A549 (cell line): ENCODE measurements around the gene PACS1. TPM values are rescaled to one million over a fixed set of nuclear protein-coding genes. Genes with fewer than 3 reads are reported as not detected.

ENCODE experiments used
- ATAC-seq, 2 experiments: fragments of 200-7000 bp in 1 of 2; fragments of >200 bp in 1 of 2; cut with Nextera tagmentation in 1 of 2; cut with Tn5 transposase in 1 of 2; 3 replicates each; pipeline versions ENCODE4 v1.8.0 to v1.9.1; 2018 to 2020; ENCODE audit warnings: mild to moderate bottlenecking in 1 of 2, moderate library complexity in 1 of 2
- CTCF ChIA-PET: fragments of 300-600 bp; sonication (Branson Sonifier 250); formaldehyde crosslinking; extraction: SDS; loops from one replicate; lab custom pipeline; 2021; ENCODE audit warnings: antibody characterized with exemption, inconsistent platforms; lab: Yijun Ruan, JAX
- POLR2A ChIA-PET: fragments of 350-600 bp; formaldehyde crosslinking; extraction: SDS; loops from one replicate; lab custom pipeline; 2021; ENCODE audit warnings: antibody characterized with exemption, inconsistent platforms; lab: Yijun Ruan, JAX
- DNase-seq, 2 experiments: peaks; one replicate each; pipeline versions ENCODE4 v3.0.0 to v3.0.0-alpha.2; 2011 to 2016; ENCODE audit warnings: low read depth in 1 of 2, low spot score in 1 of 2
- FAIRE-seq: peaks from 2 replicates; lab custom pipeline; 2011; peaks lifted over from hg19 to GRCh38; lab: Jason Lieb, UNC
- H3K27ac ChIP-seq, 2 experiments: fragments of >200 bp; sonication (Bioruptor Twin); formaldehyde crosslinking; 3 replicates each; pipeline ENCODE4 v1.5.1; 2016 to 2017
- H3K4me1 ChIP-seq: fragments of >200 bp; sonication (Bioruptor Twin); formaldehyde crosslinking; 3 replicates; pipeline ENCODE4 v1.6.1; 2016
- H3K4me2 ChIP-seq: fragments of >200 bp; sonication (Bioruptor Twin); formaldehyde crosslinking; 3 replicates; pipeline ENCODE4 v1.6.1; 2016
- H3K4me3 ChIP-seq: fragments of >200 bp; sonication (Bioruptor Twin); formaldehyde crosslinking; 3 replicates; pipeline ENCODE4 v1.5.1; 2016
- H3K9me3 ChIP-seq: fragments of >200 bp; sonication (Bioruptor Twin); formaldehyde crosslinking; 3 replicates; pipeline ENCODE4 v1.6.1; 2016
- CBX8 ChIP-seq: fragments of 200-600 bp; sonication (generic); IDR thresholded peaks from 2 replicates; pipeline ENCODE4 v1.6.1; 2016
- CEBPB ChIP-seq, 2 experiments: fragments of >200 bp in 1 of 2; sonication (Bioruptor Twin) in 1 of 2; formaldehyde crosslinking in 1 of 2; IDR thresholded peaks; 2 replicates each; pipeline ENCODE4 v1.6.1; 2012 to 2016
- CHD2 ChIP-seq: fragments of 150-350 bp; IDR thresholded peaks from 2 replicates; pipeline ENCODE4 v1.6.1; 2014; ENCODE audit warnings: low read length; ENCODE audit not compliant: partially characterized antibody
- CHD4 ChIP-seq: fragments of 200-600 bp; sonication (generic); IDR thresholded peaks from 2 replicates; pipeline ENCODE4 v1.6.1; 2016; ENCODE audit warnings: antibody characterized with exemption, mild to moderate bottlenecking, borderline replicate concordance
- ELK1 ChIP-seq: fragments of 150-350 bp; IDR thresholded peaks from 2 replicates; pipeline ENCODE4 v1.6.1; 2014; ENCODE audit warnings: low read depth, mild to moderate bottlenecking, low read length
- ESRRA ChIP-seq: fragments of 150-350 bp; IDR thresholded peaks from 2 replicates; pipeline ENCODE4 v1.6.1; 2014; ENCODE audit warnings: mild to moderate bottlenecking, low read length, borderline replicate concordance
- FOXS1 ChIP-seq: fragments of 250-450 bp; sonication (Bioruptor Pico); IDR thresholded peaks from 2 replicates; pipeline ENCODE4 v1.5.0; 2020; ENCODE audit warnings: mild to moderate bottlenecking, moderate library complexity
- GATA3 ChIP-seq: IDR thresholded peaks from 2 replicates; pipeline ENCODE4 v1.6.1; 2012; ENCODE audit warnings: borderline replicate concordance
- HDAC2 ChIP-seq: fragments of 200-600 bp; sonication (generic); IDR thresholded peaks from 2 replicates; pipeline ENCODE4 v1.6.1; 2016
- HES2 ChIP-seq: fragments of >200 bp; sonication (Bioruptor Twin); formaldehyde crosslinking; IDR thresholded peaks from 2 replicates; pipeline ENCODE4 v1.6.1; 2016
- HEYL ChIP-seq: fragments of 250-450 bp; sonication (Bioruptor Pico); IDR thresholded peaks from 2 replicates; pipeline ENCODE4 v1.8.0; 2021; ENCODE audit warnings: mild to moderate bottlenecking, moderate library complexity
- HMGXB4 ChIP-seq: fragments of 250-450 bp; sonication (Bioruptor Pico); IDR thresholded peaks from 2 replicates; pipeline ENCODE4 v1.5.0; 2021; ENCODE audit warnings: mild to moderate bottlenecking, moderate library complexity, borderline replicate concordance
- HOXB5 ChIP-seq: fragments of 250-450 bp; sonication (Bioruptor Pico); IDR thresholded peaks from 2 replicates; pipeline ENCODE4 v1.5.0; 2020; ENCODE audit warnings: mild to moderate bottlenecking, moderate library complexity
- JUN ChIP-seq, 2 experiments: fragments of >200 bp; sonication (Bioruptor Twin); formaldehyde crosslinking; IDR thresholded peaks; 2 replicates in 1 of 2; 3 replicates in 1 of 2; pipeline ENCODE4 v1.6.1; 2016 to 2017
- JUNB ChIP-seq: fragments of >200 bp; sonication (Bioruptor Twin); formaldehyde crosslinking; IDR thresholded peaks from 2 replicates; pipeline ENCODE4 v1.6.1; 2016
- KDM1A ChIP-seq: fragments of 200-600 bp; sonication (generic); IDR thresholded peaks from 2 replicates; pipeline ENCODE4 v1.6.1; 2016; ENCODE audit warnings: low read depth, mild to moderate bottlenecking
- MYC ChIP-seq: IDR thresholded peaks from 2 replicates; pipeline ENCODE4 v1.6.1; 2012; ENCODE audit warnings: mild to moderate bottlenecking, inconsistent platforms, low read length, improper control_type of control experiment, borderline replicate concordance
- NFE2L2 ChIP-seq: fragments of 150-350 bp; conservative IDR thresholded peaks from 2 replicates; pipeline ENCODE4 v1.6.1; 2014; ENCODE audit warnings: low read length
- PHF8 ChIP-seq: fragments of 200-600 bp; sonication (generic); IDR thresholded peaks from 2 replicates; pipeline ENCODE4 v1.6.1; 2016; ENCODE audit warnings: low read depth, mild to moderate bottlenecking, antibody characterized with exemption, moderate library complexity, borderline replicate concordance
- POLR2A ChIP-seq: IDR thresholded peaks from 2 replicates; pipeline ENCODE4 v1.6.1; 2012; ENCODE audit warnings: mild to moderate bottlenecking, low read length
- POLR2AphosphoS2 ChIP-seq: conservative IDR thresholded peaks from 2 replicates; pipeline ENCODE4 v1.6.1; 2012; ENCODE audit warnings: low read length, improper control_type of control experiment, inconsistent platforms
- RAD21 ChIP-seq, 2 experiments: fragments of >200 bp in 1 of 2; sonication (Bioruptor Twin) in 1 of 2; formaldehyde crosslinking in 1 of 2; IDR thresholded peaks in 1 of 2; conservative IDR thresholded peaks in 1 of 2; 2 replicates in 1 of 2; 3 replicates in 1 of 2; pipeline ENCODE4 v1.6.1; 2012 to 2018; ENCODE audit warnings: inconsistent platforms in 1 of 2
- RARB ChIP-seq: fragments of 250-450 bp; sonication (Bioruptor Pico); IDR thresholded peaks from 2 replicates; pipeline ENCODE4 v1.8.0; 2021; ENCODE audit warnings: mild to moderate bottlenecking, moderate library complexity
- RCOR1 ChIP-seq: fragments of 150-350 bp; IDR thresholded peaks from 2 replicates; pipeline ENCODE4 v1.6.1; 2014; ENCODE audit warnings: antibody characterized with exemption, low read length, low read depth
- SMC3 ChIP-seq: fragments of >200 bp; sonication (Bioruptor Twin); formaldehyde crosslinking; IDR thresholded peaks from 3 replicates; pipeline ENCODE4 v1.6.1; 2018; ENCODE audit warnings: inconsistent platforms
- ZC3H11A ChIP-seq: fragments of 450-650 bp; IDR thresholded peaks from 2 replicates; pipeline ENCODE4 v1.6.1; 2014; ENCODE audit warnings: antibody characterized with exemption, mild to moderate bottlenecking
- ZSCAN20 ChIP-seq: fragments of 250-450 bp; sonication (Bioruptor Pico); IDR thresholded peaks from 2 replicates; pipeline ENCODE4 v1.8.0; 2022; ENCODE audit warnings: mild to moderate bottlenecking, moderate library complexity
- WGBS: methylation state at CpG from one replicate; pipeline ENCODE4 v1.1.6; 2017; ENCODE audit errors: missing lambda C conversion rate; 5-methylcytosine and 5-hydroxymethylcytosine counted together
- polyA plus RNA-seq, 4 experiments: library from polyadenylated mRNA; depleted of rRNA in 3 of 4; stranded (reverse); fragments of >200 nt; fragmentation: RNase III in 1 of 4; extraction: RNeasy Plus Mini Kit Qiagen cat#74134 plus additional on column Dnase treatment in 1 of 4; gene quantifications; 2 replicates in 3 of 4; 3 replicates in 1 of 4; pipeline ENCODE4 v1.2.3, GENCODE V29; 2011 to 2017
- TF ChIP-seq, protein P1 (sequence below): fragments of >200 bp; sonication (Bioruptor Twin); formaldehyde crosslinking; IDR thresholded peaks from 3 replicates; pipeline ENCODE4 v1.5.1; 2016
- TF ChIP-seq, protein P2 (sequence below): IDR thresholded peaks from 2 replicates; pipeline ENCODE4 v1.6.1; 2012; ENCODE audit warnings: low read depth, borderline replicate concordance

Gene PACS1
- polyA plus RNA-seq, 2 of the 4 experiments (the other 2 are of a cell fraction) = 48.2 to 59.1 TPM

DNA sequence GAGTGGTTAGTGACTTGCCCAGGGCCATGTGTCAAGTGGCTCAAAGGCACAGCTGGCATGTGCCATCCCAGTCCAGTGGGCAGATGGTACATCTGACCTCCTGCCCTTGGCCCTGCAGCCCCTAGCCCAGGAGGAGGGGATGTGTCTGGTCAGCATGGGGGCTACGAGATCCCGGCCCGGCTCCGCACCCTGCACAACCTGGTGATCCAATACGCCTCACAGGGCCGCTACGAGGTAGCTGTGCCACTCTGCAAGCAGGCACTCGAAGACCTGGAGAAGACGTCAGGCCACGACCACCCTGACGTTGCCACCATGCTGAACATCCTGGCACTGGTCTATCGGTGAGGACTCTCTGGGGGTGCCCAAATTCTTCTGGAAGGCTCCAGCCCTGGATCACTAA, 192.6 kb downstream of the PACS1 start:
- Histone ChIP-seq H3K4me3 (no peak overlapping the region), H3K4me1 (peaks cover 18% of the 10 kb centered on the region), H3K27ac (no peak overlapping the region), H3K9me3 (no peaks in the 10 kb centered on the region), H3K4me2 (no peak overlapping the region)
- POLR2A ChIA-PET = interaction anchor here (0.6 kb wide), 1 partner anchor 251 kb away, joined by 3 read pairs; no protein-coding TSS in a partner anchor
- no peak for FAIRE-seq
- CTCF ChIA-PET = interaction anchor here (1.1 to 2.8 kb wide), 3 partner anchors 40 to 551 kb away, joined by 3 to 20 read pairs (median 4); partner anchors contain the start of gene KAT5
- no peak for DNase-seq
- WGBS = 100% methylated on average over 8 of the region's 12 CpGs
- no peak for ATAC-seq
- TF ChIP-seq ZC3H11A (no peak), RARB (CRISPR knock-in tag) (no peak), MYC (no peak), JUN (IDR thresholded peaks at IDR 0.05) (no peak), POLR2A (no peak), CEBPB (IDR thresholded peaks at IDR 0.05) (no peak), NFE2L2 (no peak), ZSCAN20 (CRISPR knock-in tag) (no peak), JUNB (no peak), RAD21 (conservative IDR thresholded peaks at IDR 0.05 in 1 of 2, IDR thresholded peaks at IDR 0.05 in 1 of 2) (no peak), FOXS1 (no peak), CHD2 (no peak)
- TF ChIP-seq, protein P1, sequence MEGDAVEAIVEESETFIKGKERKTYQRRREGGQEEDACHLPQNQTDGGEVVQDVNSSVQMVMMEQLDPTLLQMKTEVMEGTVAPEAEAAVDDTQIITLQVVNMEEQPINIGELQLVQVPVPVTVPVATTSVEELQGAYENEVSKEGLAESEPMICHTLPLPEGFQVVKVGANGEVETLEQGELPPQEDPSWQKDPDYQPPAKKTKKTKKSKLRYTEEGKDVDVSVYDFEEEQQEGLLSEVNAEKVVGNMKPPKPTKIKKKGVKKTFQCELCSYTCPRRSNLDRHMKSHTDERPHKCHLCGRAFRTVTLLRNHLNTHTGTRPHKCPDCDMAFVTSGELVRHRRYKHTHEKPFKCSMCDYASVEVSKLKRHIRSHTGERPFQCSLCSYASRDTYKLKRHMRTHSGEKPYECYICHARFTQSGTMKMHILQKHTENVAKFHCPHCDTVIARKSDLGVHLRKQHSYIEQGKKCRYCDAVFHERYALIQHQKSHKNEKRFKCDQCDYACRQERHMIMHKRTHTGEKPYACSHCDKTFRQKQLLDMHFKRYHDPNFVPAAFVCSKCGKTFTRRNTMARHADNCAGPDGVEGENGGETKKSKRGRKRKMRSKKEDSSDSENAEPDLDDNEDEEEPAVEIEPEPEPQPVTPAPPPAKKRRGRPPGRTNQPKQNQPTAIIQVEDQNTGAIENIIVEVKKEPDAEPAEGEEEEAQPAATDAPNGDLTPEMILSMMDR = no peak

GRCh38 chr11:66263231-66263630, 193.2 kb downstream of the PACS1 start:
- DNase-seq = no peak
- Histone ChIP-seq H3K27ac (no peak overlapping the region), H3K4me1 (peaks cover 18% of the 10 kb centered on the region), H3K9me3 (no peaks in the 10 kb centered on the region), H3K4me3 (no peak overlapping the region), H3K4me2 (no peak overlapping the region)
- ChIA-PET CTCF (interaction anchor here (1.1 to 2.8 kb wide), 3 partner anchors 41 to 552 kb away, joined by 3 to 20 read pairs (median 4); partner anchors contain the start of gene KAT5), POLR2A (no interaction called here)
- FAIRE-seq = no peak
- 95% methylated on average over 4 of the region's 4 CpGs for WGBS
- TF ChIP-seq CBX8 (no peak), FOXS1 (no peak), CHD4 (no peak)
- TF ChIP-seq, protein P2, sequence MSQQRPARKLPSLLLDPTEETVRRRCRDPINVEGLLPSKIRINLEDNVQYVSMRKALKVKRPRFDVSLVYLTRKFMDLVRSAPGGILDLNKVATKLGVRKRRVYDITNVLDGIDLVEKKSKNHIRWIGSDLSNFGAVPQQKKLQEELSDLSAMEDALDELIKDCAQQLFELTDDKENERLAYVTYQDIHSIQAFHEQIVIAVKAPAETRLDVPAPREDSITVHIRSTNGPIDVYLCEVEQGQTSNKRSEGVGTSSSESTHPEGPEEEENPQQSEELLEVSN = no peak
- no peak for ATAC-seq

GRCh38 chr11:66263785-66264184, 193.7 kb downstream of the PACS1 start:
- FAIRE-seq (no peak), ATAC-seq (no peak), DNase-seq (no peak)
- WGBS = 99% methylated on average over 10 of the region's 10 CpGs
- H3K4me1 ChIP-seq = peaks cover 15% of the 10 kb centered on the region
- H3K27ac ChIP-seq = no peak overlapping the region
- CTCF ChIA-PET = interaction anchor here (2.8 kb wide), 1 partner anchor 41 kb away, joined by 20 read pairs; no protein-coding TSS in a partner anchor
- TF ChIP-seq CHD2 = no peak
- TF ChIP-seq SMC3 = no peak
- no peak for TF ChIP-seq GATA3
- TF ChIP-seq HDAC2 = no peak
- TF ChIP-seq ESRRA = no peak
- no peak for TF ChIP-seq HMGXB4 (CRISPR knock-in tag)
- TF ChIP-seq HEYL (CRISPR knock-in tag) = no peak
- TF ChIP-seq PHF8 = no peak
- TF ChIP-seq HOXB5 (CRISPR knock-in tag) = no peak
- no peak for TF ChIP-seq JUNB
- TF ChIP-seq, protein P2 = no peak
- TF ChIP-seq RCOR1 = no peak
- no peak for TF ChIP-seq ELK1
- TF ChIP-seq RARB (CRISPR knock-in tag) = no peak
- TF ChIP-seq POLR2AphosphoS2 = no peak
- no peak for TF ChIP-seq ZC3H11A
- TF ChIP-seq KDM1A = no peak
- TF ChIP-seq HES2 = no peak
- TF ChIP-seq MYC = no peak
- POLR2A ChIA-PET = no interaction called here
- no peak overlapping the region for H3K4me3 ChIP-seq
- H3K9me3 ChIP-seq = no peaks in the 10 kb centered on the region
- no peak overlapping the region for H3K4me2 ChIP-seq
